HL-60 (cell line): ENCODE data around the gene LIMK2.

Experiments
- DNase-seq, 2 experiments: peaks; one replicate each; pipeline ENCODE4 v3.0.0-alpha.2; 2010 to 2020; ENCODE audit warnings: low read depth in 1 of 2, low spot score in 1 of 2
- H3K27ac ChIP-seq: fragments of 250-450 bp; sonication (Bioruptor Pico); replicated peaks from 2 replicates; pipeline ENCODE4 v1.5.1; 2020; ENCODE audit warnings: mild to moderate bottlenecking, moderate library complexity
- H3K27me3 ChIP-seq: fragments of 250-450 bp; sonication (Bioruptor Pico); 2 replicates; pipeline ENCODE4 v1.5.1; 2021; ENCODE audit warnings: mild to moderate bottlenecking, moderate library complexity; ENCODE audit not compliant: insufficient read depth, poor library complexity, severe bottlenecking
- H3K4me3 ChIP-seq: replicated peaks from 2 replicates; pipeline ENCODE4 v1.5.1; 2011; ENCODE audit warnings: mild to moderate bottlenecking, control low read depth, low read length; ENCODE audit not compliant: insufficient read depth
- GABPA ChIP-seq: IDR thresholded peaks from 2 replicates; pipeline ENCODE4 v1.6.1; 2012; ENCODE audit warnings: low read depth
- POLR2AphosphoS5 ChIP-seq: IDR thresholded peaks from 2 replicates; pipeline ENCODE4 v1.6.1; 2012; ENCODE audit warnings: low read depth
- SPI1 ChIP-seq: IDR thresholded peaks from 2 replicates; pipeline ENCODE4 v1.6.1; 2012; ENCODE audit warnings: low read depth, mild to moderate bottlenecking, borderline replicate concordance
- TF ChIP-seq, protein P1 (sequence below): IDR thresholded peaks from one replicate; pipeline ENCODE4 v1.5.1; 2011; ENCODE audit warnings: low read length, control low read depth, inconsistent platforms; ENCODE audit not compliant: insufficient read depth
- TF ChIP-seq, protein P2 (sequence below): IDR thresholded peaks from 2 replicates; pipeline ENCODE4 v1.6.1; 2012; ENCODE audit warnings: low read depth; ENCODE audit not compliant: insufficient replicate concordance

Gene LIMK2

DNA sequence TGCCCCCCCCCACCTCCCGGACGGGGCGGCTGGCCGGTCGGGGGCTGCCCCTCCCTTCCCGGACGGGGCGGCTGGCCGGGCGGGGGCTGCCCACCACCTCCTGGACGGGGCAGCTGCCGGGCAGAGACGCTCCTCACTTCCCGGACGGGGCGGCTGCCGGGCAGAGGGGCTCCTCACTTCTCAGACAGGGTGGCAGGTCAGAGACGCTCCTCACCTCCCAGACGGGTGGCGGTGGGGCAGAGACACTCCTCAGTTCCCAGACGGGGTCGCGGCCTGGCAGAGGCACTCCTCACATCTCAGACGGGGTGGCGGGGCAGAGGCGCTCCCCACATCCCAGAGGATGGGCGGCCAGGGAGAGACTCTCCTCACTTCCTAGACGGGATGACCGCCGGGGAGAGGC is 28.1 kb upstream of the LIMK2 start:
- no peak for TF ChIP-seq POLR2AphosphoS5
- TF ChIP-seq, protein P1, sequence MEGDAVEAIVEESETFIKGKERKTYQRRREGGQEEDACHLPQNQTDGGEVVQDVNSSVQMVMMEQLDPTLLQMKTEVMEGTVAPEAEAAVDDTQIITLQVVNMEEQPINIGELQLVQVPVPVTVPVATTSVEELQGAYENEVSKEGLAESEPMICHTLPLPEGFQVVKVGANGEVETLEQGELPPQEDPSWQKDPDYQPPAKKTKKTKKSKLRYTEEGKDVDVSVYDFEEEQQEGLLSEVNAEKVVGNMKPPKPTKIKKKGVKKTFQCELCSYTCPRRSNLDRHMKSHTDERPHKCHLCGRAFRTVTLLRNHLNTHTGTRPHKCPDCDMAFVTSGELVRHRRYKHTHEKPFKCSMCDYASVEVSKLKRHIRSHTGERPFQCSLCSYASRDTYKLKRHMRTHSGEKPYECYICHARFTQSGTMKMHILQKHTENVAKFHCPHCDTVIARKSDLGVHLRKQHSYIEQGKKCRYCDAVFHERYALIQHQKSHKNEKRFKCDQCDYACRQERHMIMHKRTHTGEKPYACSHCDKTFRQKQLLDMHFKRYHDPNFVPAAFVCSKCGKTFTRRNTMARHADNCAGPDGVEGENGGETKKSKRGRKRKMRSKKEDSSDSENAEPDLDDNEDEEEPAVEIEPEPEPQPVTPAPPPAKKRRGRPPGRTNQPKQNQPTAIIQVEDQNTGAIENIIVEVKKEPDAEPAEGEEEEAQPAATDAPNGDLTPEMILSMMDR, result no peak
- TF ChIP-seq, protein P2, sequence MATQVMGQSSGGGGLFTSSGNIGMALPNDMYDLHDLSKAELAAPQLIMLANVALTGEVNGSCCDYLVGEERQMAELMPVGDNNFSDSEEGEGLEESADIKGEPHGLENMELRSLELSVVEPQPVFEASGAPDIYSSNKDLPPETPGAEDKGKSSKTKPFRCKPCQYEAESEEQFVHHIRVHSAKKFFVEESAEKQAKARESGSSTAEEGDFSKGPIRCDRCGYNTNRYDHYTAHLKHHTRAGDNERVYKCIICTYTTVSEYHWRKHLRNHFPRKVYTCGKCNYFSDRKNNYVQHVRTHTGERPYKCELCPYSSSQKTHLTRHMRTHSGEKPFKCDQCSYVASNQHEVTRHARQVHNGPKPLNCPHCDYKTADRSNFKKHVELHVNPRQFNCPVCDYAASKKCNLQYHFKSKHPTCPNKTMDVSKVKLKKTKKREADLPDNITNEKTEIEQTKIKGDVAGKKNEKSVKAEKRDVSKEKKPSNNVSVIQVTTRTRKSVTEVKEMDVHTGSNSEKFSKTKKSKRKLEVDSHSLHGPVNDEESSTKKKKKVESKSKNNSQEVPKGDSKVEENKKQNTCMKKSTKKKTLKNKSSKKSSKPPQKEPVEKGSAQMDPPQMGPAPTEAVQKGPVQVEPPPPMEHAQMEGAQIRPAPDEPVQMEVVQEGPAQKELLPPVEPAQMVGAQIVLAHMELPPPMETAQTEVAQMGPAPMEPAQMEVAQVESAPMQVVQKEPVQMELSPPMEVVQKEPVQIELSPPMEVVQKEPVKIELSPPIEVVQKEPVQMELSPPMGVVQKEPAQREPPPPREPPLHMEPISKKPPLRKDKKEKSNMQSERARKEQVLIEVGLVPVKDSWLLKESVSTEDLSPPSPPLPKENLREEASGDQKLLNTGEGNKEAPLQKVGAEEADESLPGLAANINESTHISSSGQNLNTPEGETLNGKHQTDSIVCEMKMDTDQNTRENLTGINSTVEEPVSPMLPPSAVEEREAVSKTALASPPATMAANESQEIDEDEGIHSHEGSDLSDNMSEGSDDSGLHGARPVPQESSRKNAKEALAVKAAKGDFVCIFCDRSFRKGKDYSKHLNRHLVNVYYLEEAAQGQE, result no peak
- TF ChIP-seq GABPA, result no peak
- no peak for TF ChIP-seq SPI1
- Histone ChIP-seq H3K27me3 (no peaks in the 10 kb centered on the region), H3K27ac (no peak overlapping the region), H3K4me3 (no peak overlapping the region)
- DNase-seq, result no peak

DNA sequence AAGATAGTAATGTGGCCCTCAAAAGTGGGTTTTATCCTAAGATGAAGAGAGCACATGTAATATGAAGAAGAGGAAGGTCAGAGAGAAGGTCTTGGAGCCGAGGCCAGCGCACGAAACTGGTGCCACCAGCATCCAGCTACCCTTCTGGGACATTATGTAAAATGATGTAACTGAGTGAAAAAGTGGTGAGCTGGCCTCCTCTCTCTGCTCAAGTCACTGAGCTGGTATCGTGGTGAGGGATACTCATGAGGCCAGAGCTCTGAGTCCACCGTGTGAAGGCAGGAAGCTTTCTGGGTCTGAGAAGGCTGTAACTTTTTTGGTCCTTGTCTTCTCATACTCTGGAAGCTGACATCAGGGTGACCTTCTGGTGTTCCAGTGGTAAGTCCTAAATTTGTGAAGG is 27.0 kb upstream of the LIMK2 start:
- TF ChIP-seq, protein P1, result no peak
- no peak for TF ChIP-seq POLR2AphosphoS5
- TF ChIP-seq, protein P2, result no peak
- no peak for TF ChIP-seq GABPA
- H3K27ac ChIP-seq, result no peak overlapping the region
- no peaks in the 10 kb centered on the region for H3K27me3 ChIP-seq
- no peak for DNase-seq
- H3K4me3 ChIP-seq, result no peak overlapping the region

DNA sequence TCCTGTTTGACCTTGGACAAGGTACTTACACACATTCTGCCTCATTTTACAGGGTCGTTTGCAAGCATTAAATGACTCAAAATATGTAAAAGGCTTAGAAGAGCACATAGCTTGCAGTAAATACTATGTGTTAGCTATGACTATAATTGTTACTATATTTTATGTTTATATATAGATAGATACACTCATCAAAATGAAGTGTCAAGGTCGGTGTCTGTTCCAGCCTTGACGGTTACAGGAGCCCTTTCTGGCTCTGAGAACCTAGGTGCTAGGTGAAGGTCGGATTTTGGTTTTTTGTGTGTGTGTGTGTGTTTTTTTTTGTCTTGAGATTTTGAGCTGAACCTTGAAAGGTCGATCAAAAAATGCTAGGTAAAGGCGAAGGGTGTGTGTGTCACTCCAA is 24.5 kb upstream of the LIMK2 start:
- TF ChIP-seq, protein P2, result no peak
- TF ChIP-seq, protein P1, result no peak
- H3K4me3 ChIP-seq, result no peak overlapping the region
- no peak for DNase-seq
- H3K27me3 ChIP-seq, result no peaks in the 10 kb centered on the region
- no peak overlapping the region for H3K27ac ChIP-seq
